Mucosa of gallbladder (tissue), 1 donor: Measurements from ENCODE around the gene TXNRD3. TPM values are rescaled to one million over a fixed set of nuclear protein-coding genes. Genes with fewer than 3 reads are reported as not detected.

ENCODE experiments used
- DNase-seq: peaks from one replicate; pipeline ENCODE4 v3.0.0-alpha.2; 2020; ENCODE audit warnings: low spot score
- total RNA-seq: library from RNA; stranded (reverse); gene quantifications from one replicate; pipeline ENCODE4 v1.2.1, GENCODE V29; 2021
- donor health status: DM: no; HTN: no; CAD: no.

The TXNRD3 gene
- total RNA-seq, 1 donor from 2014 or later, result 6.4 TPM

DNA sequence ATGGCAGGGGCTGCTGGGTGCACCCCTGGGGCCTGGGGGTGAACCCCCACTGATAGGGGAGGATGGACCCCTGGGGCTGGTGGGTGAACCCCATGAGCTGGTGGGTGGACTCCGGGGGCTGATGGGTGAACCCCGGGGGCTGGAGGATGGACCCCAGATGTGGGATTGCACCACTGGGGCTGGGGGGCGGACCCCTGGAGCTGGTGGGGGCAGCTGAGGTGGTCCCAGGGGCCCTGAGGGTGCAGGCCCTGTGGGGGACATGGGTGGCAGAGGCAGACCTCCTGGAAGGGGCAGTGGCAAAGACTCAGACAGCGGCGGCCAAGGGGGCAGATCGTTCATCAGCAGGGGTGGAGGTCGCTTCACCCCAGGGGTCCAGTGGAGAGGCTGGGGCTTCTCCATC lies 17.4 kb upstream of the TXNRD3 start:
- no peak for DNase-seq

DNA sequence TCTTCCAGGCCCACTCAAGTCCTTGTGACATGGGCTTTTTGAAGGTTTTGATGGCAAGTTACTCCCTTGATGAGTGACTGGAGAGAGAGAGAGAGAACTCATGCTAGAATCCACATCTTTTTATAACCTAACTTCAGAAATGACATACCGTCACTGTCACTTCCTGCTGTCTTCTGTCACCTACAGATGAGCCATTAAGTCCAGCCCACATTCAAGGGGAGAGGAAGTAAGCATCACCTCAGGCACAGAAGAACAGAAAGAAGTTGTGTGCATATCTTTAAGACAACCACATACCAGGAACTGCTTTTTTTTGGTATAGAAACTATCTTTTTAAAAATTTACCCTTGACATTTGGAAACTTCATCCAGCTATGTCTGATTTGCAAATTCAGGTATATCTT lies 16.6 kb upstream of the TXNRD3 start:
- DNase-seq, result no peak

DNA sequence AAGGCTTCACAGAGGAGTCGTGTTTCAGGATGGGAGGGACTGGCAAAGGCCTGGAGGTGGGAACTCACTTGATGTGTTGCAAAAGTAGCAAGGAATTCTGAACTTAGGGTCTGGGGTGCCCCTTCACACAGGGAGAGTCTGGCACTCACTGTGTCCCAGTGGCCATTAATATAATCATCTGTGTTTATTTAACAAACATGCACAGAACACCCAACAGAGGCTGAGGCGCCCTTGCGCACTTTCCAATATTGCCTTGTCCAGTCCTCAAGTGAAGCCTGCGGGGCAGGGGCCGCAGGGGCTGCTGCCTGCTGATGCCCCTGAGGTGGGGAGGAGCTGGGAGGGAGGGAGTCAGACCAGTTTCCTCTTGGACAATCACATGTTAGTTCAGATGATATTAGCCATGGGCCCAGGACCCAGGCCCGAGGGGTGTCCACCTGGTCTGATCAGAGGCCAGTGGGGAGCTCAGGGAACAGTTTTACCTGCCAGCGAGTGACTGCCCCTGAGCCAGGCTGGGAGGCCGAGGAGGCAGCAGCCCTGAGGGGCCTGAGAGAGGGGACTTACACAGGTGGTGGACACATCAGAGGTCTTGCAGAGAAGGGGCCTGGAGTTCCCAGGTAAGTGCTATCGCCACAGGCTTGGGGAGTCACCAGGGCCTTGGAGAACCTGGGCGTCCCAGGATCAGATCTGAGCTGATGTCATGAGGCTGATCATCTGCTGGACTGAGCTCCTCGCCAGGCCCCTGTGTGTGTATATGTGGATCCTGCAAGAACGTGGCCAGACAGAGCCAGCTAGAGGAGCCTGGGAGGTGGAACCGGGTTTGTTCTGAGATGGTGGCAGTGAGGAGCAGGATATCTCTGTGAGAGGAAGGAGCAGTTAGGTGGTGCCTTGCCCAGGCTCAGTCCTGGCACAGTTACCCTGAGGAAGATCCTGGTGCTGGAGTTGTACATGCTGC lies 13.8 kb upstream of the TXNRD3 start:
- DNase-seq, result no peak

DNA sequence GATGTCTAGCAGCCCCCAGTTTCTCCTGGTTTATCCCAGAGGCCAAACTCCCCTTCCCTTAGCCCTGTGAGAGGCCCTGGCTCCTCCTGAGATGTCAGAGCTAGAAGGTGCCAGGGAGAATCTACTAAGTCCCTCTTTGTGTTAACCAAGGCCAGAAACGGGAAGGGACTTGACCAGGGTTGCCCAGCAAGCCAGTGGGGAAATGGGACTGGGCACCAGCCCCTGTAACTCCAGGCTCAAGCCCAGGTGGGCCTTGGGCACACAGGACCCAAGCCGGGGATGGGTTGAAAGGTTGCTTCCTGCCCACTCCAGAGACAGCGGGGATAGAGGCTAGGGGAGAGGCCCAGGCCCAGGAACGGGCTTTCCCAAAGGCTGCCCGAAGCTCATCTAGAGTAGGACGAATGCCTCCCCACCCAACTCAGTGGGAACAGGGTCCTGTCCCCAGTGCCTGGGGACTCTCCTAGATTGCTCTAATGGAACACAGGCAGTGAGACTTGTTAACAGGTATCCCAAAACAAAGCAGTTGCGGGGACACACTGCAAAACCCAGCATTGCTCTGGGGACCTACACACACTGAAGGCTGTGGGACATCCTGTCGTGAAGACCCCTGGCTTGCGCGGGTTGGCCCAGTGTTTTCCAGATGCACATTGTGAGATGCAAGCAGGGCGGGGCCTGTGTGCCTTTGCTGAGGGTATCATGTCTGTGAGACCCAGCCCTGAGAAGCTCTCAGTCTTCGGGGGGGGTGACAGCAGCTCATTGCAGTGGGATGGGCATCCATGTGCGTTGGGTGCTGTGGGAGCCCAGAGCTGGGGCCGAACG lies 12.9 kb upstream of the TXNRD3 start:
- DNase-seq, result no peak

DNA sequence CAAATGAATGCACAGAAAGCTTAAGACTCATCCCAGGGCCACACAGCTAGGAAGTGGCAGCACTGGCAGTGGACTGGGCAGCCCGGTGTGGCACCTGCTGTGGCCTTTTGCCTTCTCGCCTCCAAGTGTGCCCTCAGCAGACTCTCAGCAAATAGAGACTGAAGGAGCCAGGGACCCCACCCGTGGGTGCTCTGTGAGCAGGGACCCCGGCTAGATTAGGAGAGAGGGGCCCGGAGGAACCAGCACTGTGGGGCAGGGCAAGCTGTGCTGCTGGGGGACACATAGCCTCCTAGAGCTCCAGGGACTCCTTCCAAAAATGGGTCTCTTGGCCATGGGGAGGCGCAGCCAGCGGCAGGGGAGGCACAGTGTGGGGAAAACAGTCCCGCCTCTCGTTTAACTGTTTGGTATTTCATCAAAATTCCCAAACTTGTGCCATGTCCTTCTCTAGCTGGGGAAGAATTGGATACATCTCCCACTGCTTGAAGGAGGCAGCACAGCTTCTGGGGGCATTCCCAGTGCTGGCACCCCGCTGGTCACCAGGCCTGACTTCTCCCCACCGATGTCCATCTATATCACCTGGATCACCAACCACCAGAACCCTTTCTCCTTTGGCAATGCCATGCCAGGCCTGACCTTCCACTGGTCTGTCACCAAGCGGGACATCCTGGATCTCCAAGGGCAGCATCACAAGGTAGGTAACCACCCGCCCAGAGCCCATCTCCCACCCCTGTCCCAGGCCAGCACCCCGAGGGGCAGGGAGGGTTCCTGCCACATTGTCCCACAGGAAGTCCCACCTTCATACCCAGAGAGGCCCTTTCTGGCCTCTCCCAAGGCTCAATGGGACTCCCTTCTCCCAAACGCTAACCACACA lies 12.0 kb upstream of the TXNRD3 start:
- DNase-seq, result no peak

DNA sequence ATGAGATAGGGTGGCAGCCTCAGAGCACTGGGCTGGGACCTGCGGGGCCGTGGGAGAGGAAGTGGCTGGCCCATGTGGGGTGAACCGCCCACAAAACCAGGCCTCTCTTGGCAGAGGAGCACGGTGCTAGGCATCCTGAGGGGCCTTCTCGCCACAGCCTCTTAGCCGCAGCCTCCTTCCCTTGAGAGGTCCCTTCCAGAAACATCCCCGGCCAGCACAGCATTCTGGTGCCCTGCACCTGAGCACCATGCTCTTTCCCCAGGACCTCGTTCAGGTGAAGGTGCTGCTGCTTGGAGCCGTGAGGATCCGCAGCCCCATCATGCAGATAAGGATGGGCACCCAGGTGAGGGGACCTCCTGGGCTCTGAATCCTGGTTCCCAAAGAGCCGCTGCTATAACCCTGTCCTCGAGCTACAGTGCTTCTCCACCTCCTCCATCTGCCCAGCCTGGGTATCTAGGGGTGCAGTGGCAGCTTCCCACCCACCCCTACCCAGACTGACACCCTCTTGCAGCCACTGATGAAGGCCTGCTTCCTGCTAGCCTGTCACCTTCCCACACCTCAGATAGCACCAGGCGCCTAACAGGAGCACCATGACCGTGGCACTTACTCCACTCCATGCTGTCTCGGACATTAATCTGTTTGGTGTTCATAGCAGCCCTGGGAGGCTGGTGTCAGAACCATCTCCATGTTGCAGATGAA lies 11.2 kb upstream of the TXNRD3 start:
- no peak for DNase-seq

DNA sequence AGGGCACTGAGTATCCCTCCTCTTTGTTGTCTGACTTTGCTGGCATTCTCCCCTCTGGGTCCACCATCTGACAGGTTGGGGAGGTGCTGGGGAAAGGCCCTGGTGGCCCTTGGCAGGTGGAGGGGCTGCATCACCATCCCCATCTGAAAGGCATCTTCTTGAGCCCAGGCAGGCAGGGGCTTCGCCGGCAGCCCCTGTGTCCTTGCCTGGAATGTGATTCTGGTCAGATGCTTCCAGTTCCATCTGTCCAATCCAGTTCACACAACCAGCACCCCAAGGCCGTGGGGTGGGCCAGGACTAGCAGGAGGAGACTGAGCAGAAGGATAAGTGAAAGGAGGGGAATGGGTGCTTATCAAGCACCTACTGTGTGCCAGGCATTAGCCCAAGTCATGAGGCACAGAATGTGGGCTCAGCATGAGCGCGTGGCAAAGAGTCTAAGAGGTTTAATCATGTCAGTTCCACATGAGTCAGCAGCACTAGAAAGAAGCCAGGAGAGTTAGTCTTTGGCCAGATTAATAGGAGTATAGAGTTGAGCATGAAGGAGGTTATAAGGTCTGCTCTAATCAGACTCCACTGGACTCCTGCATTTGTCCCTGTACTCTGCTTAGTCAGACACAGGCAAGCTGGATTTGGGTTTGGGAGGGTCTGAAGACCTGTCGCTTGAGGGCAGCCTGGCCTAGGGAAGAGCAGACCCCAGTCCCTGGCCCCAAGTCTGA lies 10.5 kb upstream of the TXNRD3 start:
- no peak for DNase-seq

DNA sequence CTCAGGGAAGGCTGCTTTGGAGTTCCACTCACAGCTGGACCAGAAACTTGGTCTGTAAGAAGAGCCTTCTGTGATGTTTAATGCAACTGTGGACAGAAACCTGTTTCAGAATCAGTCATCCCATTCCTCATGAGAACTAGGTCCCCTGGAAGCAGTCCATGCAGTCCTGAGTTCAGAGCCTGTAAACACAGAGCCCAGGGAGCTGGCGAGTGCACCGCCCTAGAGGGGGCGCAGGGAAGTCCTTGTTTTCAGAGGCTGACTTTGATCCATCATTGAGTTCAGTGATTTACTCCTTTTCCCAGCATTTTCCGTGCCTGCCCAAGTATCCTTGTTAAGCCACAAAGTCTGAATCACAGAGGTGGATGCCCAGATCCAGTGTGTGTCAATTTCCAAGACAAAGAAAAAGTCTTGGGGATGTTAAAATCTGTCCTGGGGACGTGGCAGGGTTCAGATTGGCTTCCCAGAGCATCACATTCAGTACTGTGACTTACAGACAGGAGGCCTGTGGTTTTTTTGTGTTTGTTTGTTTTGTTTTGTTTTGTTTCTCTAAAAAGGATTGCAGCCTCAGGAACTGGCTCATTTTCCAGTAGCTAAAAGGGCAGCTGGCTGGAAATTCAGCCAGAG lies 9.8 kb upstream of the TXNRD3 start:
- DNase-seq, result no peak

DNA sequence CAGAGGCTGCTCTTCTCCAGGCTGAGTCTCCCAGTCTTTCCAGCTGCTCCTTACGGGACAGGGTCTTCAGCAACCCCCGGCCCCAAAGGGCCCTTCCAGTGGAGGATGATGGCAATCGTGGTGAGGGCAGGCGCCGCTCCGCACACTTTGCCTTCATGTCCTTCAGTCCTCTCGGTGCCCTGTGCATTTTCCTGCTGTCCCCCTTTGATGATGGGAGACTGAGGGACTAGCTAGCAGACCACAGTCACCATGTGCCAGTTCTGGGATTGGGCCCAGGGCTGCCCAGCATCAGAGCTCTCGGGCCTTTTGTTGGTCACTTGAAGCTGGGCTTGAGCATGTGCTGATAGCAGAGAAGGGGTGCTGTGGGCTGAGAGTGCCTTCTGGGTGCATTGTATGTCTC lies 8.8 kb upstream of the TXNRD3 start:
- DNase-seq, result no peak

DNA sequence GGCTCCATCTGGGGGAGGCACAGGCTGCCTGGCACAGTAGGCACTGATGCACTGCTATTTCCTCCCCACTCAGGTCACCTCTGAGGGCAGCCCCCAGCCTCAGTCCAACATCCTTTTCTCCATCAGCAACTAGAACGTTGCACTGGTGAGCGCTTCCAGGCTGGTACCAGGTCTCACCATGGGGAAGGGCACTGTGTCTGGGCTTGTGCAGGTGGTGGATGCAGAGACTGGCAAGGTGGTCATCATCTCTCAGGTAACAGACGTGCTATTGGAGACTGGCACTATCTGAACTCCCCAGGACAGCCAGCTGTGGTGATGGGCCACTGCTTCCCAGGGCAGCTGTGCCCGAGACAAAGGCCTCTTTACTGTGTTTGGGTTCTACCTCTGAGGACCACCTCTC lies 8.3 kb upstream of the TXNRD3 start:
- DNase-seq, result no peak

DNA sequence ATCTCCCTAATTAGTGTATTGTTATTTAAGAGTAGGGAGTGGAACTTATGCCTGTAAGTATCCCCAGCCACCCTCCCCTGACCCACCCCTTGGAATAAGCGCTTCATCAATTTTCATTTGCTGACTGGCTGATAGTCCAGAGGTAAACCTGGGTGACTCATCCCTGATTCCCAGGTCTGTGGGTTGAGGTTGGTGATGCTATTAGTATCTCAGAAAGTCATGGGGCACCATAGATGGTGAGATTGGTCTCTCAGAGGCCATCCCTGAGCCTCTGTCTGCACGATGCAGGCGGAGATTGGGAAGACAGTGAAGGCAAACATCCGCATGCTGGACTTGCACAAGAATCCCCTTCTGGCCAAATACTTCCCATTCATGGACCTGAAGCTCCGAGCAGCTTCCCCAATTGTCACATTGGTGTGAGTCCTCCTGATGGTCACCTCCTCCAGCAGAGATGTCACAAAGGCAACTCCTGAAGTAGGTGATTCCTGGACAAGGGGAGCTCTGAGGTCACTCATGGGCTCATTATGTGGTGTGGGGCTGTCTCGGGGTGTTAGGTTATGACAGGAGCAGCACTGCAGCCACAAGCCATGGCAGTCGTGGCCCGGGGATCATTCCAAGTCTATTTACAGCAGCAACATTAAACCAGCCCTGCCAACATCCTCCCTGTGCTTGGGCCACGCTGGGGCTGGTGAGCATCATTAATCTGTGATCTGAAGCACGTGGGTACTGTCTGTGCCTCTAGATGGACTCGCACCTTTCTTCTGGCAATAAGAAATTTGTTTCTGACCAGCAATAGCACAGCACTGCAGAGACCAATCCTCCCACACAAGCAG lies 6.8 kb upstream of the TXNRD3 start:
- DNase-seq, result no peak

DNA sequence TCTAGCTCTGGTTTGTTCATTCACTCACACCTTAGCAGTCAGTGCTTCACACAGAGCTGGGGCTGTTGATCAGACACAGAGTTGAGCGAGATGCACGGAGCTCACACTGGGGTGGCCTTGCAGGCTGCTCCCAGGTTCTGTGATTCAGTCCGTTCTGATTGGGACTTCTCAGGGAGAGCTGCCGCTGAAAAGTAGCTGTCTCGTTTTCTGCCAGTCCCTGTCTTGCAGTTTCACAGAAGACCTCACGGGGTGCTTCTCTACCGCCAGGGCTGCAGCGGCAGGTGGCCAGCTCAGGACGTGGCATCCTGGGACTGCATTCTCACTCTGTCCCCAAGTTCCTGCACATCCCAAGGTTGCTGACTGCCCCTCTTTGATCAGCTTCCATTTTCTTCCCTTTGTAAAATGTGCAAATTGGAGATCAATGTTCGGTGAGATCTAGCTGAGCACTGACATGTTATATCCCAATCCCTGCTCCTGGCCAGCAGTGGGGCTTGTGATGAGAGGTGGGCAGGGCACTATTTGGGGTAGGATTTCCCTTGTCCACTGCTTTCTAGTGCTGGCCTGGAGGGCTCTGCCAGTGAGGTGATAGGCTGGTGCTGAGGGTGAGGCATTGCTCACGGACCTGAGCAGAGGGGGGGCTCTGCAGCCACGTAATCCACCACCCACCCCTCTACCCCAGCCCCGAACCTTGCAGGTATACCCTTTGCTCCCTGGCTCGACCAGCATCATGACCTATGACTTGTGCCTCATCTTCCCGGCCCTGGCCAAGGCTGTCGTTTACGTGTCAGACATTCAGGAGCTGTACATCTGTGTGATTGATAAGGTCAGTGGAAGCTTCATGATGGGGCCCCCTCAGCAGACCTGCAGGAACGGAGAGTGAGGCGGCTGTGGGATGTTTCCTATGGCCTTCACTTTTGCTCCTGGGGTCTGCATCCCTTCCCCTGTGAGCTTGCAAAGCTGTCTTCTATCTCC lies 5.3 kb upstream of the TXNRD3 start:
- no peak for DNase-seq

DNA sequence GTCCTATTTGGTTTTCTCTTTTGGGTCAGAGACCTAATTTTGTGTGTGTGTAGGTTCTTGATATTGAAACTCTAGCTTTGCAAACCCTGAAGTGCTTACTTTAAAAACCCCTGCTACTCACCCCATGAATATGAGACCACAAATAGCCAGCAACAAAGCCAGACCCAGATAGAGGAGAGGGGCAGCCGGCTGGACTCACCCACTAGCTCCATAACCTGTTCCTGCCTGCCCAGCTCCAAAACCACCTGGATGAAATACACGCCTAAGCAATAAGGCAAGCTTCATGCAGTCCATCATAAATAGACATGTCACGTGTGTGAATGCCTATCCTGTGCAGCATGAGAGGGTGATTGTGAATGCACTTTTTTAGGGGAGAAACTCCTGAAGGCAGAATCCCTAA lies 3.7 kb upstream of the TXNRD3 start:
- no peak for DNase-seq

DNA sequence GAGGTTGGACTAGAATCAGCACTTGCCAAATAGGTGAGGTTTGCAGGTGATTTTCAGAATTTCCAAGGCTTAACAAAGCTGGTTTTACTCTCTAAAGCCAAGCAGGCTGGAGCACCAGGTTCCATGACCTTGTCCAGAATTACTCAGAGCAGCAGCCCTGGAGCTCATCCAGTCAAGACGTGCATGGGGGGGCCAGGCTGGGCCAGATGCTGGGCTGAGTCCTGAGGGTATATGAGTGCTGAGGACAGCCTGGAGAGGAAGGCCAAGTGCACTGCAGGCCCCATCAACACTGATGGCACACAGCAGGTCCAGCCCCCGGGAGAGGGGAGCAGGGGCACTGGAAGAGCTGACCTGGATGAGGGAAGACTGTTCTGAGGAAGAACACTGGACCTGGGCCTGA lies 3.0 kb upstream of the TXNRD3 start:
- no peak for DNase-seq

DNA sequence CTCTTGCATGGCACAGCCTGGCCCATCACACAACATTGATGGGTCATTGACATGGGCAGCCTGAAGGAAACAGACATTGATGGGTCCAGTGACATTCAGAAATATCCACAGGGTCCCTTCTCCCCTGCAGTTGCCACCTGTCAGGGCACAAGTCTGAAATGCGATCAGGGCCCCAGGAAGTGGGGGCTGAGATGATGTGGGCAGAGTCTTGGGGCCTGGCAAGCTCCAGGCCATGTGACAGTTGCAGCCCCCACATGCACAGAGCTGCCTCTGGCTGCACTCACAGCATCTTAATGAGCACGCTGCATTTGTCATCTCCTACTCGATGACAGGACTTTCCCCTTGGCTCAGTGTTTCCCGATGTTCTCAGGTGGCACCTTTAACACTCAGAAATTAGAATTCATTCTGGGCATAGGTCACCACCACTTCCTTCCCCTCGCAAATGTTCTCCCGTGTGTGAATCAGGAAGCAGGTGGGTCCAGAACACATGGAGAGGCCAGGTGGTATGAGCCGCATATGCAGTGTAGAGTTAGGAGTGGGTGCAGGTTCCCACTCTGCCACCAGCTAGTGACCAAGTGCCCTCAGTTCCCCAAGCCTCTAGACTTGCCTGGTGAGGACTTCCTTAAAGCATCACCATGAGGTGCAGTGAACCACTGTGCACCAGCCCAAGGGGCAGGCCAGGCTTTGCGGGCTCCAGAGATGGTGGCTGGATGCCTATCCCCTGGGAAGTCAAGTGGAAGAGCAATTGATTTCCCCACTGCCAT lies 1.6 kb upstream of the TXNRD3 start:
- DNase-seq, result no peak

DNA sequence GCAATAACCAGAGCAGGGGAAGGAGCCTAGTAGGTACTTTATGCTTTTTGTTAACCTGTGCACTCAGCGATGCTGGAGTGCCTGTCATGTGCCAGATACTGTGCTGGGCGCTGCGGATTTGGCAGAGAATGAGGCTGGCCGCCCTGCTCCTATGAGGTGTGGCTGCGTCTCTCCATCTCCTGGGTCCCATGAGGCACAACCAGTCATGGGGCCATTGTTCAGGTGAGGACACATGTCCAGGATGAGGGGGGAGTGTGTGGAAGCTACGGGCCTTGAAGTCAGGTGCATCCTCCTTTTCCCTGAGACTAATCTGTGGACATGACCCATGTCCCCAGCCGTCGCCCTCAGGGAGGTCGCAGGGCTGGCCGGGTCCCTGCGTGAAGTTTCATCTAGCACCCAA lies 963 bp upstream of the TXNRD3 start:
- no peak for DNase-seq

DNA sequence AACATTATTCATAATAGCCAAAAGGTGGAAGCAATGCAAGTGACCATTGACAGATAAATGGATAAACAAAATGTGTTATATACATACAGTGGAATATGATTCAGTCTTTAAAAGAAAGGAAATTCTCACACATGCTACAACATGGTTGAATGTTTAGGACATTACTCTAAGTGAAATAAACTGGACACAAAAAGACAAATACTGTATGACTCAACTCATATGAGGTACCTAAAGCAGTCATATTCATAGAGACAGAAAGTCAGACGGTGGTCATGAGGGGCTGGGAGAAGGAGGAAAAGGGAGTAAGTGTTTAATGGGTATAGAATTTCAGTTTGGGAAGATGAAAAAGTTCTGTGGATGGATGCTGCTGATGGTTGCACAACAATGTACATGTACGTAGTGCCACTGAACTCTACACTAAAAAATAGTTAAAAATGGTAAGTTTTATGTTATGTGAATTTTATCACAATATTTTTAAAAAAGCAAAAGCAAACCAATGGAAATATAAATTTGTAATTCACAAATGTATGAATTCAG lies 5.3 kb downstream of the TXNRD3 start:
- DNase-seq, result no peak
